Measurements from ENCODE around the gene SLC66A2.
"Not testable (repeated sequence)": the region's sequence is repeated elsewhere in the genome, so short reads cannot be mapped to it uniquely, and the experiment has no call there.

SLC66A2 gene

GRCh38 chr18:79971211-79971952 is 19.9 kb upstream of the SLC66A2 start:
- DNase-seq (ENCODE audit: low read depth in 1 of 2, low spot score in 1 of 2) = no peak

- DNase-seq (ENCODE audit: low read depth in 1 of 2, low spot score in 1 of 2) = no peak
These were observed 19.1 kb upstream of the SLC66A2 start for GRCh38 chr18:79970419-79971133.

GRCh38 chr18:79965119-79965902 is 13.9 kb upstream of the SLC66A2 start:
- DNase-seq (ENCODE audit: low read depth in 1 of 2, low spot score in 1 of 2) = no peak

- no peak for DNase-seq (ENCODE audit: low read depth in 1 of 2, low spot score in 1 of 2)
These were observed 13.1 kb upstream of the SLC66A2 start, which contains the start of gene HSBP1L1 for GRCh38 chr18:79964330-79965118. TSS of gene HSBP1L1 (plus strand) at chr18:79964643. CDS start at chr18:79964736, 93 bp downstream.

GRCh38 chr18:79963658-79964329 is 12.3 kb upstream of the SLC66A2 start:
- no peak for DNase-seq (ENCODE audit: low read depth in 1 of 2, low spot score in 1 of 2)

GRCh38 chr18:79962835-79963657 is 11.6 kb upstream of the SLC66A2 start:
- peak in 1 of 2 donors; percentile 24 for DNase-seq (ENCODE audit: low read depth in 1 of 2, low spot score in 1 of 2)

GRCh38 chr18:79962311-79962710 is 10.9 kb upstream of the SLC66A2 start:
- no peak for DNase-seq (ENCODE audit: low read depth in 1 of 2, low spot score in 1 of 2)

GRCh38 chr18:79961527-79962291 is 10.3 kb upstream of the SLC66A2 start:
- DNase-seq (ENCODE audit: low read depth in 1 of 2, low spot score in 1 of 2) = no peak

GRCh38 chr18:79960921-79961526 is 9.6 kb upstream of the SLC66A2 start:
- no peak for DNase-seq (ENCODE audit: low read depth in 1 of 2, low spot score in 1 of 2)

GRCh38 chr18:79960161-79960801 is 8.8 kb upstream of the SLC66A2 start:
- DNase-seq (ENCODE audit: low read depth in 1 of 2, low spot score in 1 of 2) = not testable (repeated sequence)

- DNase-seq (ENCODE audit: low read depth in 1 of 2, low spot score in 1 of 2) = no peak
These were observed 7.5 kb upstream of the SLC66A2 start for GRCh38 chr18:79958981-79959380.

GRCh38 chr18:79956276-79956675 is 4.8 kb upstream of the SLC66A2 start:
- no peak for DNase-seq (ENCODE audit: low read depth in 1 of 2, low spot score in 1 of 2)

- no peak for DNase-seq (ENCODE audit: low read depth in 1 of 2, low spot score in 1 of 2)
These were observed 4.0 kb upstream of the SLC66A2 start for GRCh38 chr18:79955302-79956075.

- no peak for DNase-seq (ENCODE audit: low read depth in 1 of 2, low spot score in 1 of 2)
These were observed 3.3 kb upstream of the SLC66A2 start for GRCh38 chr18:79954791-79955190.

- no peak for DNase-seq (ENCODE audit: low read depth in 1 of 2, low spot score in 1 of 2)
These were observed 2.7 kb upstream of the SLC66A2 start for GRCh38 chr18:79953971-79954651.

GRCh38 chr18:79952996-79953559 is 1.6 kb upstream of the SLC66A2 start:
- DNase-seq (ENCODE audit: low read depth in 1 of 2, low spot score in 1 of 2) = no peak

Data from activated CD4-positive, alpha-beta T cell treated with anti-CD3 and anti-CD28 coated beads, Interleukin-2, amount 50 U/mL, for 24 hours (primary cell).